Type B pancreatic cell (in vitro differentiated cells): ENCODE results near the gene PDGFD. TPM values are rescaled to one million over a fixed set of nuclear protein-coding genes. Genes with fewer than 3 reads are reported as not detected.

Experiments used
- DNase-seq: peaks from one replicate; pipeline ENCODE4 v3.0.0; 2021; ENCODE audit warnings: mixed read lengths; ENCODE audit not compliant: unreplicated experiment; ENCODE audit errors: extremely low spot score
- H3K27ac Mint-ChIP-seq: 2 replicates; pipeline ENCODE4 v1.8.0; 2021; ENCODE audit warnings: mild to moderate bottlenecking, mixed read lengths
- H3K27me3 Mint-ChIP-seq: 2 replicates; pipeline ENCODE4 v1.8.0; 2021; ENCODE audit warnings: mixed read lengths
- H3K36me3 Mint-ChIP-seq: 2 replicates; pipeline ENCODE4 v1.8.0; 2021; ENCODE audit warnings: mixed read lengths
- H3K4me1 Mint-ChIP-seq: one replicate; pipeline ENCODE4 v1.8.0; 2021; ENCODE audit warnings: mixed read lengths; ENCODE audit not compliant: unreplicated experiment
- H3K4me3 Mint-ChIP-seq: 2 replicates; pipeline ENCODE4 v1.8.0; 2021; ENCODE audit warnings: mild to moderate bottlenecking, mixed read lengths
- H3K9me3 Mint-ChIP-seq: 2 replicates; pipeline ENCODE4 v1.8.0; 2021; ENCODE audit warnings: mixed read lengths
- total RNA-seq: library from RNA; stranded (reverse); gene quantifications from 2 replicates; pipeline ENCODE4 v1.2.1, GENCODE V29; 2021; ENCODE audit warnings: low replicate concordance
- TF ChIP-seq, protein P1 (sequence below): fragments of 200-600 bp; sonication (generic); conservative IDR thresholded peaks from 2 replicates; pipeline ENCODE4 v1.5.0; 2021; ENCODE audit warnings: antibody characterized with exemption, mild to moderate bottlenecking

PDGFD gene
- total RNA-seq, 1 donor from 2014 or later, result 17.8 TPM

- no peaks in the 10 kb centered on the region for H3K27me3 Mint-ChIP-seq
- no peak overlapping the region for H3K4me3 Mint-ChIP-seq
- no peaks in the 10 kb centered on the region for H3K9me3 Mint-ChIP-seq
- TF ChIP-seq, protein P1, sequence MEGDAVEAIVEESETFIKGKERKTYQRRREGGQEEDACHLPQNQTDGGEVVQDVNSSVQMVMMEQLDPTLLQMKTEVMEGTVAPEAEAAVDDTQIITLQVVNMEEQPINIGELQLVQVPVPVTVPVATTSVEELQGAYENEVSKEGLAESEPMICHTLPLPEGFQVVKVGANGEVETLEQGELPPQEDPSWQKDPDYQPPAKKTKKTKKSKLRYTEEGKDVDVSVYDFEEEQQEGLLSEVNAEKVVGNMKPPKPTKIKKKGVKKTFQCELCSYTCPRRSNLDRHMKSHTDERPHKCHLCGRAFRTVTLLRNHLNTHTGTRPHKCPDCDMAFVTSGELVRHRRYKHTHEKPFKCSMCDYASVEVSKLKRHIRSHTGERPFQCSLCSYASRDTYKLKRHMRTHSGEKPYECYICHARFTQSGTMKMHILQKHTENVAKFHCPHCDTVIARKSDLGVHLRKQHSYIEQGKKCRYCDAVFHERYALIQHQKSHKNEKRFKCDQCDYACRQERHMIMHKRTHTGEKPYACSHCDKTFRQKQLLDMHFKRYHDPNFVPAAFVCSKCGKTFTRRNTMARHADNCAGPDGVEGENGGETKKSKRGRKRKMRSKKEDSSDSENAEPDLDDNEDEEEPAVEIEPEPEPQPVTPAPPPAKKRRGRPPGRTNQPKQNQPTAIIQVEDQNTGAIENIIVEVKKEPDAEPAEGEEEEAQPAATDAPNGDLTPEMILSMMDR, result no peak
- H3K27ac Mint-ChIP-seq, result no peak overlapping the region
- no peaks in the 10 kb centered on the region for H3K36me3 Mint-ChIP-seq
- peaks cover 10% of the 10 kb centered on the region for H3K4me1 Mint-ChIP-seq
- DNase-seq, result no peak
Measured at GRCh38 chr11:104090767-104091166, 73.2 kb downstream of the PDGFD start.

- H3K36me3 Mint-ChIP-seq, result no peaks in the 10 kb centered on the region
- H3K4me1 Mint-ChIP-seq, result peaks cover 10% of the 10 kb centered on the region
- no peaks in the 10 kb centered on the region for H3K27me3 Mint-ChIP-seq
- H3K9me3 Mint-ChIP-seq, result no peaks in the 10 kb centered on the region
- TF ChIP-seq, protein P1, result no peak
- H3K4me3 Mint-ChIP-seq, result no peak overlapping the region
- DNase-seq, result no peak
- H3K27ac Mint-ChIP-seq, result no peak overlapping the region
Measured at GRCh38 chr11:104089481-104089880, 74.5 kb downstream of the PDGFD start.

- Mint-ChIP-seq H3K4me1 (peaks cover 3% of the 10 kb centered on the region), H3K4me3 (no peak overlapping the region), H3K36me3 (no peaks in the 10 kb centered on the region), H3K27me3 (no peaks in the 10 kb centered on the region), H3K9me3 (no peaks in the 10 kb centered on the region), H3K27ac (no peak overlapping the region)
- no peak for DNase-seq
- TF ChIP-seq, protein P1, result no peak
Measured at GRCh38 chr11:104086621-104087020, 77.3 kb downstream of the PDGFD start.

GRCh38 chr11:104078995-104079394, 85.0 kb downstream of the PDGFD start:
- Mint-ChIP-seq H3K4me1 (no peaks in the 10 kb centered on the region), H3K4me3 (no peak overlapping the region), H3K27ac (no peak overlapping the region), H3K27me3 (no peaks in the 10 kb centered on the region), H3K36me3 (no peaks in the 10 kb centered on the region), H3K9me3 (no peaks in the 10 kb centered on the region)
- DNase-seq, result no peak
- TF ChIP-seq, protein P1, result no peak

GRCh38 chr11:104078245-104078644, 85.7 kb downstream of the PDGFD start:
- no peaks in the 10 kb centered on the region for H3K27me3 Mint-ChIP-seq
- no peak overlapping the region for H3K27ac Mint-ChIP-seq
- DNase-seq, result no peak
- no peaks in the 10 kb centered on the region for H3K36me3 Mint-ChIP-seq
- TF ChIP-seq, protein P1, result no peak
- no peak overlapping the region for H3K4me3 Mint-ChIP-seq
- no peaks in the 10 kb centered on the region for H3K9me3 Mint-ChIP-seq
- H3K4me1 Mint-ChIP-seq, result no peaks in the 10 kb centered on the region

- Mint-ChIP-seq H3K27me3 (no peaks in the 10 kb centered on the region), H3K9me3 (no peaks in the 10 kb centered on the region), H3K36me3 (no peaks in the 10 kb centered on the region), H3K4me1 (no peaks in the 10 kb centered on the region), H3K4me3 (no peak overlapping the region), H3K27ac (no peak overlapping the region)
- TF ChIP-seq, protein P1, result no peak
- no peak for DNase-seq
Measured at GRCh38 chr11:104076455-104076854, 87.5 kb downstream of the PDGFD start.
